ENCODE measurements around the gene TTF2.
A peak's percentile ranks its signal among the peaks of the same experiment; 100 is the strongest.
"Not testable (repeated sequence)": the region's sequence is repeated elsewhere in the genome, so short reads cannot be mapped to it uniquely, and the experiment has no call there.

The TTF2 gene

DNA sequence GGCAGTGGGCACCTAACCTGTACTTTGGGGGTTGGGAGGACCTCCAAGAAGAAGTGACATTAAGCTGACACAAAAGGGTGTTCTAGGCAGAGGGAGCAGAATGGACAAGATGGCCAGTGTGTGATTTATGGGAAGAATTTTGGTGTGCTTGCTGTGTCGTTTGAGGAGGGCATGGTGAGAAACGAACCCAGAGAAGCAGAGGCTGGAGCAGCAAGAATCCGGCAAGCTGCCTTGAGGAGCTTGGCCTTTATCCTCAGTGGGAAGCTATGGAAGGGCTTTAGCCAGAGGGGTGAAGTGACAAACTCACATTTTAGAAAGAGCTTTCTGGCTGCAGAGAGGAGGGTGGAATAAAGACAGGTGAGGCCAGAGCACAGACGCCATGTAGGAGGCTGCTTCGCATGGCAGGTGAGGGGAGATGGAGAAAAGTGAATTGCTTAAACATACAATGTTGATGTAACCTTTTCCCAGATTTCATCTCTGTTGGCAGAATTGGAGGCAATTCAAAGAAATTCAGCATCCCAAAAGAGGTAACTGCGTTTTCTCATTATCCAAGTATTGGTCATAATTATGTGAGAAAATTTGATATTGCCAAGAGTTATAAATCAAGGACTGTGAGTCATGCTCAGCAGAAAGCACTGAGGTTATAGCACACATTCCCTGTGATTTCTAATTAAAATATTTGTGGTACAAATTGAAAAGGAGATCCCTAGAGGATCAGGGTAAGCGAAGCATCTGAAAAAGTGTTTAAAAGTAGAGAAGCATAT lies 34.9 kb downstream of the TTF2 start:
- DNase-seq, result peak; percentile 36

- peak; percentile 13 for DNase-seq
These were observed 36.9 kb downstream of the TTF2 start for GRCh38 chr1:117096951-117097408.

DNA sequence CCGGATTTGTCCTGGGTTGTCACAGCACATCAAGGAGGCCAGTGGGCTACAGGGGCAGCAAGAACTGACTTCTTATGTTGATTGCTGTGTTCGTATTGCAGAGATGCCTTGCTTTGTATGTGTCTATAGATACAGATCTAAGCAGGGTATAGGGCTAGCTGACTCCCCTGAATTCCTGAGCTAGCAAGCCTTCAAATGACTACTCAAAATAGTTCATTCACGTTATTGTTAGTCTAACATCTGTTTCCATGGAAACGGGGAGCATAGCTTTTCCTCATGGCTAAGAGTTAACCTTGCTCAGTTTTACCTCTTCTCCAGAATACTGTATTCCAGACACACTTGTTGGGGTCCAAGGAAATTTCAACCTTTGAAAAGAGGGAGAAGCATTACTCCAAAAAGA lies 37.3 kb downstream of the TTF2 start:
- DNase-seq, result no peak

- no peak for DNase-seq
These were observed 38.3 kb downstream of the TTF2 start for GRCh38 chr1:117098287-117098890.

DNA sequence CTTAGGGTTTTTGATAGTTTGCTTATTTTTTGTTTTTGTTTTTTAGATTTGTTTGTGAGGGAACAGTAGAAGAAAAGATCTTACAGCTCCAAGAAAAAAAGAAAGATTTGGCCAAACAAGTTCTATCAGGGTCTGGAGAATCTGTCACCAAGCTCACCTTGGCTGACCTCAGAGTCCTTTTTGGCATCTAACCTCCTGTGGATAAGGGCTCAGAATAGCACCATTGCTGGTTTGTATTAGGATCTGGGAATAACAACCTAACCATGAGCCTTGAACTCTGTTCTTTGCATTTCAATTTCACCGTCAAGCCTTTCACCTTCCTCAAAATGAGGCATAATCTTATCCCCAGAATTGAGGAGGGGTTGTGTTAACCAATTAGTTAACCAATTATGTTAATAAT lies 41.2 kb downstream of the TTF2 start:
- no peak for DNase-seq

- not testable (repeated sequence) for DNase-seq
These were observed 41.7 kb downstream of the TTF2 start for GRCh38 chr1:117101858-117102257.

GRCh38 chr1:117104986-117105385 lies 44.9 kb downstream of the TTF2 start:
- DNase-seq, result no peak

DNA sequence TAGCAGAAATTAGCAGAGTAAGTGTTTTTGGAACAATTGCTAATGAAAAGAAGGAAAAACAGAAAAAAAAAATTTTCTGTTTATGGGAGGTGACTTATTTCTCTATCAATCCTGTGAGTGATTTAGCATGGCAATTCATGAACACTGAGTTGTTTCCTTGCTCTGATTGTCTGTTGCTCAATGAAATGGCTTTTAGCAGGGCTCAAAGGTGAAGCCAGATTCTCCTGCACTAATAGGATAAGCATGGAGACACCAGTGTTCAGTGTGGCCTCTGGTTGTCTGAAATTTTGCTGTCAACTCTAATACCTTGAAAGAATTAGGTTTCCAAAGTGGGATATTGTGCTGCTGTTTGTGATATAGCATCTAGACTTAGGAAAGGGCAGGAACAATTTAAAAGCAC lies 45.6 kb downstream of the TTF2 start:
- DNase-seq, result no peak

DNA sequence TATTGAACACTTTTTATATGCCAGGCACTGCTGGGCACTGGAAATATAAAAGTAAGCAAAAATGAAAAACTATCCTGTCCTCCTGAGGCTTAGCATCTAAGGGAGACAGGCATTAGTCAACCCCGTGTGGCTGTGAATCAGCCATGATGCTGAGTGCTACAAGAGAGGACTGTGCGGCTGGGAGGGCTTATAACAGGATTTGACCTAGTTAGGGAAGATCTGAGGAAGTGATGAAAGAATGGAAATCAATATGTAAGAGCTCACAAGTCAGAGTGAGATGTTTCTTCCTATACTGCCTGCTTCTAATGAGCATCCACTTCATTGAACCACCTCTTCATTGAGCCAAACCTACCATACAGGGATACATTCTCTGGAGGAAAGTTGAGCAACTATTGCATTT lies 46.4 kb downstream of the TTF2 start:
- DNase-seq, result no peak

DNA sequence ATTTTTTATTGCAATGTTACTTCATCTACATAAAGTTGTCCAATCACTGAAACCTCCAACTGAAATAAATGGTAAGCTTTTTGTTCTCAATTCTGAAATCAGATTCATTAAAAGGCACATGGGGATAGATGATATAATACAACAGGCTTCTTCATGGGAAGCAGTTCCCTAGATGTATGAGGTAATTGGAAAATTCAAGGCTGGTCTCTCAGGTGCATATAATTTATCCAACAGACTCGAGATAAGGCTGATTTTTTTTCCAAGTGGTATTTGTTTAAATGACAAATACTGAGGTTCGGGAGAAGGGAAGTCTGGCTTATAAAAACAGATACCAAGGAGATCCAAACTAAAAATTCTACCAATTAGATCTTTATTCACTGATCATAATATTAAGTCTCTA lies 47.2 kb downstream of the TTF2 start:
- no peak for DNase-seq

- no peak for DNase-seq
These were observed 50.6 kb downstream of the TTF2 start for GRCh38 chr1:117110774-117111173.

DNA sequence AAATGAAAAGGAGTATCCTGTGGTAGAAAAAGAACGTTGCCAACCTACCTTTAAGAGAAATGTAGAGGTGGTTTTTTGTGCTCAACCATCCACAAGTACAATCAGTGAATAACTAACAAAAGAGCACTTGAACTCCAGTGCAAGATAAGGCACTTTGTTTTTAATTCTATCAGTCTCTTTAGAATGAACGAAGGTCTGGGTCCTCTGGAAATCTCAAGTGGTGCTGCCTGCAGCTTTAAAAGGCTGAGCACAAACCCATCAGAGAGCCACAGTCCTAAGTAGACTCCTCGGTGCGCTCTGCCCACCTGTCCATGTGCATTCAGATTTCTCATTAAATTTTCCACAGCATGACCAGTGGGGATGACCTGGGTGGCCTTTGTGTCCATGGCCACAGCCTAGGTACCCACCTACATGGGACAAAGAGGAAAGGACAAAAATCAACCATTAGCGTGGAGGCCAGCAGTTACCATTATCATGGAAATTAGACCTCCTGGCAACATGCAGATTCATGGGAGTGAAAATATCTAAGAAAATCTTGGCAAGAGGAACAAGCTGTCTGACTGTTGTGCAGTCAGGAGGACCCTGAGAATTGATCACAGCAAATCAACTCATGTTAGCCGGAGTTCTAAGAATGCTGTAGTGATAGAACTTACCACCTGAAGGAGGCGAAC lies 52.1 kb downstream of the TTF2 start:
- no peak for DNase-seq

GRCh38 chr1:117113199-117113598 lies 53.1 kb downstream of the TTF2 start:
- DNase-seq, result peak; percentile 22

GRCh38 chr1:117114877-117115276 lies 54.8 kb downstream of the TTF2 start:
- peak; percentile 38 for DNase-seq

GRCh38 chr1:117116090-117116783 lies 56.1 kb downstream of the TTF2 start:
- DNase-seq, result no peak

- no peak for DNase-seq
These were observed 56.6 kb downstream of the TTF2 start for GRCh38 chr1:117116784-117117130.

- DNase-seq, result no peak
These were observed 57.6 kb downstream of the TTF2 start for GRCh38 chr1:117117697-117118096.

DNA sequence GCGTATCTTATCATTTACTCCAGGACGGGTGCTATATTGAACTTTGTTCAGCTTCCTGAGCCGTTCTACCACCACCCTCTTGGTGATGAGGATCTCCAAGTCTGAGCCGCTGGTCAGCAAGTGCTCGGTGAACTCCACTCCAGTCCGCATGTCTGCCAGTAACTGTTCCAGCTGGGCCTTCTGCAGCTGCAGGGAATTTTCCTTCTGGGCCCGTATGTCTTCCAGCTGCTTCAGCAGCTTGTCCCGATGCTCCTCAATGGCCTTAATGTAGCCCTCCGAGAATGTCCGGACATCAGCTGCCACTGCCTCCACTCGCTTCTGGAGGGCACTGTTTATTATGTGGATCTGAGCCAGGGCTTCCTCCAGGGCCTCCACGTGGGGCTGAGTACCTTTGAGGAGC lies 58.0 kb downstream of the TTF2 start:
- no peak for DNase-seq

DNA sequence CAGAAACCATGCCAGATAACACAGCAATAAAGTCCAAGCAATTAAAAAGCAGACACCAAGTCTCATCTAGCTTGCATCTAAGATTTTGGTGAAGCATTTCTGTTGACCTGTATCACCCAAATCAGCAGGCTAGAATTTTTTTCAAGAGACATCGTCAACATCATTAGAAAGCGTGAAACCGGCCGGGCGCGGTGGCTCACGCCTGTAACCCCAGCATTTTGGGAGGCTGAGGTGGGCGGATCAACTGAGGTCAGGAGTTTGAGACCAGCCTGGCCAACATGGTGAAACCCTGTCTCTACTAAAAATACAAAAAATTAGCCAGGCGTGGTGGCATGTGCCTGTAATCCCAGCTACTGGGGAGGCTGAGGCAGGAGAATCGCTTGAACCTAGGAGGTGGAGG lies 59.0 kb downstream of the TTF2 start:
- DNase-seq, result not testable (repeated sequence)

DNA sequence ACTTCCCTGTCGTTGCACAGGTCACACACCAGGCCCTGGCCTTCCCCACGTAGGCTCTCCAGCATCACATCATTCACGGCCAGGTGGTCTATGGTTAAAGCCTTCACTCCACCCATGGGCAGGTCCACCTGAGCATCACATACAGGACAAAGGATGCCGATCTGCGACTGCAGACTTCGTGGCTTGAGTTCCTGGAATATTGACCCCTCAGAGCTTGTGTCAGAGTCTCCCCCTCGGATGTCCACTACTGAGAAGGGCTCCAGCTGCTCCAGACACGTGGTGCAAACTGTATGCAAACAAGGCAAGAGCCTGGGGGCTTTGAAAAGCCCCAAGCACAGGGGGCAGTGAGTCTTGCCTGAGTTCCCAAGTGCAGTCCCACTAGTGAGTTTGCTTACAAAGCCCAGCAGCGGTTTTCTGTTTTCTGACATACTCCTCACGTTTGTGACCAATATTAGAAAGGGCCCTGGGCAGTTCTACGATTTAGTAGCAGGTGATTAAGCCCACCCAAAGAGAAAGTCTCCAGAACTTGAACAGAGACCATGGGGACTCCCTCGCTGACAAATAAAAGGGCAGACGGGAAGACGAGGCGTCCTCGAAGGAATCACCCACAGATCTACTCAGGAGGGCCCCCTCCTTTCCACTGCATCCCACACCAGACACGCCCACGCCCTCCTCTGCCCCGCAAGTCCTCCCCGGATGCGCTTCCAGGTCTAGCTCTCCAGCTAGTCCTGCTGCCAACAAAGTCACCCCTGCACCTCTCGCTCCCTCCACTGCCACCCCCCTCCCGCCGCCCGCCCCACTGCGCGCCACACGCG lies 60.9 kb downstream of the TTF2 start:
- DNase-seq, result peak; percentile 27

DNA sequence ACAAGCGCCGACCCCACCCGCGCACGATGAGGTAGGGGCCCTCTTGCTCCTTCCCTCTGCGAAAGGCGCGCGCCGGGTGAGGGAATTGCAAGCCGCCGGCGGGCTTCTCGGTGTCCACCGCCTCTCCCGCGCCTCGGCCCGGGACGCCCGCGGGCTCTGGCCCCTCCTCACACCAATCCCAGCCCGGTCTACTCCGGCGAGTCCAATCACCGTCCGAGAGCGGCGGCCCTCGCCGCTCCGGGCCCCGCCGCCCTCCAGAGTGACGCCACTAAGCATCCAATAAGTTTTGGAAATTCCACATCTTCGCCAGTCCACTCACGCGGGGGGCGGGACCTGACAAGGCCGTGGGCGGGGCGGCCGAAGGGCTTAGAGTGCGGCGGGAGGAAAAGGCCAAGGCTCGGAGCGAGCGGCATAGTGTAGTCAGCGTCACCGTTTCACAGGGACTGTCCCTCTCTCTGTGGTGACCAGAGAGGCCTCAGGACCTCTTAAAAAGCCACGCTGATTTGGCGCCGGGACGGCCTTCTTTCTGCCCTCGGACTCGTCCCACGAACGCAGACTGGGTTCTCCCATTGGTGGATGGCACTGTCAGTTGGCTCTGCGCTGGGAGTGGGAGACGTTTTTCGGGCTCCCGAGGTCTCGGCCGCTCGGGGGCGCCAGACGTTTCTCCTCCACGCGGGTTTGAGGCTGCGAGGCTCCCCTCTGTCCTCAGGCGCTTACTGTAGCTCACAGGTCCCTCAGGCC lies 61.6 kb downstream of the TTF2 start, which contains the start of gene TRIM45:
Gene TRIM45, minus strand, starts transcription at position 161 of the 741 bp plus-strand sequence. CDS start 548 bp downstream, outside the sequence.
- DNase-seq, result peak; percentile 96
